ENCODE results near the gene ANAPC2.

Gene ANAPC2

DNA sequence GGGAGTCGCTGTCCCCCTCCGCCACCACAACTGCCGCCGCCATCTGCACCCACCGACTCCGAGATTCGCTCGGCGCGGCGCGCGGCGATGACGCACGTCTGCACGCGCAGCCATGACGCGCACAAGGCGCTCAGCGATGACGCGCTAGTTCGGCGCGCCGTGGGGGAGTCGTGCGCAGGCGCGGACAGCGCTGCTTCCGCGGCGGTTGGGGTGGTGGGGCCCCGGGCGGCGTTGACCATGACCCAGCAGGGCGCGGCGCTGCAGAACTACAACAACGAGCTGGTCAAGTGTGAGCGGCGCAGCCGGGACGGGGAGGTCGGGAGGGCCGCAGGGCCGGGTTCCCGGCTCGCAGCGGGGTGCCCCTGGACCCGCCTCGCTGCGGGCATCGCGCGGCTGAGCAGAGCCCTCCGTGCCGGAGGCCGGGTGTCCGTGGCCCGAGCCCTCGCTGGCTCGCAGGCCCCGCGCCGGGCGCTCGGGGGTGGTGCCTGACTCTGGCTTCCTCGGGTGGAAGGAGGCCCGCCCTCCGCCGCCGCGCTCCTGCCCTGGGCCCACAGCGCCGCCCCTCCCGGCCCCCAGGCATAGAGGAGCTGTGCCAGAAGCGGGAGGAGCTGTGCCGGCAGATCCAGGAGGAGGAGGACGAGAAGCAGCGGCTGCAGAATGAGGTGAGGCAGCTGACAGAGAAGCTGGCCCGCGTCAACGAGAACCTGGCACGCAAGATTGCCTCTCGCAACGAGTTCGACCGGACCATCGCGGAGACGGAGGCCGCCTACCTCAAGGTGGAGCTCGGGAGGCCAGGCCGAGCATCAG lies at the start of gene ANAPC2, which contains the start of gene SSNA1:
ANAPC2 (minus strand) TSS at position 71 of the 807 bp plus-strand sequence; CDS start at position 43, 28 bp downstream.
SSNA1 (plus strand) TSS at position 187 of the 807 bp plus-strand sequence; CDS start at position 238, 51 bp downstream.
- peak; percentile 88 for DNase-seq

GRCh38 chr9:137236936-137237421 lies 48.6 kb upstream of the ANAPC2 start:
- DNase-seq = no peak

- DNase-seq = peak; percentile 75
Measured at GRCh38 chr9:137236238-137236935, 48.0 kb upstream of the ANAPC2 start.

DNA sequence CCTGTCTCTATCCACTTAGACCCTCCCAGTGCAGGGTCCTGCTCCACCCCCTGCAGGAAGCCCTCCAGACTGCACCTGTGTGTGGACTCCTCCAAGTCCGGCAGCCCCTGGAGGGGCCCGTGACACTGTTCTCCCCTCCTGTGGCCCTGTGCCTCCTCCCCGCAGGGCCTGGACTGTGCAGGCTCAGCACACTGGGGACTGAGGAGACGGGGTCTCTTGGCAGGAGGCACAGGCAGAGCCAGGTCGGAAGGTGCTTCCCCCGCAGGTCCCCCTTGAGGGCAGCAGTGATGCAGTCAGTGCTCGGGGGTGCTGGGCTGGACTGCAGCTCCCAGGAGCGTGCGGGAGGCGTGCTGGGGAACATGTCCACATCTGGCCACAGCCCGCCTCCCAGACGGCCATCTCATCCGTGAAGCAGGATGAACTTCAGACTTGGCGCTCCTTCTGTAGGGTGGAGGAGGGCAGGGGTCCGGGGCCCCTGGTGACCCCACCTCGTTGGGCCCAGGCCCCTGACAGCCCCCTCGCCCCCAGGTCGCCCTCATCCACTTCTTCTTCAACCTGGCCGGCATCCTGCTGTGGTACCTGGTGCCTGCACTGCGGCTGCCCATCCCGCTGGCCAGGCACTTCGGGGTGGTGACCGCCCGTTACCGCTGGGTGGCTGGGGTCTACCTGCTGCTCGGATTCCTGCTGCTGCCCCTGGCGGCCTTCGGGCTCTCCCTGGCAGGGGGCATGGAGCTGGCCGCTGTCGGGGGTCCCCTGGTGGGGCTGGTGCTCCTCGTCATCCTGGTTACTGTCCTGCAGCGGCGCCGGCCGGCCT lies 47.3 kb upstream of the ANAPC2 start:
- DNase-seq = no peak

GRCh38 chr9:137234758-137235423 lies 46.5 kb upstream of the ANAPC2 start:
- DNase-seq = no peak

DNA sequence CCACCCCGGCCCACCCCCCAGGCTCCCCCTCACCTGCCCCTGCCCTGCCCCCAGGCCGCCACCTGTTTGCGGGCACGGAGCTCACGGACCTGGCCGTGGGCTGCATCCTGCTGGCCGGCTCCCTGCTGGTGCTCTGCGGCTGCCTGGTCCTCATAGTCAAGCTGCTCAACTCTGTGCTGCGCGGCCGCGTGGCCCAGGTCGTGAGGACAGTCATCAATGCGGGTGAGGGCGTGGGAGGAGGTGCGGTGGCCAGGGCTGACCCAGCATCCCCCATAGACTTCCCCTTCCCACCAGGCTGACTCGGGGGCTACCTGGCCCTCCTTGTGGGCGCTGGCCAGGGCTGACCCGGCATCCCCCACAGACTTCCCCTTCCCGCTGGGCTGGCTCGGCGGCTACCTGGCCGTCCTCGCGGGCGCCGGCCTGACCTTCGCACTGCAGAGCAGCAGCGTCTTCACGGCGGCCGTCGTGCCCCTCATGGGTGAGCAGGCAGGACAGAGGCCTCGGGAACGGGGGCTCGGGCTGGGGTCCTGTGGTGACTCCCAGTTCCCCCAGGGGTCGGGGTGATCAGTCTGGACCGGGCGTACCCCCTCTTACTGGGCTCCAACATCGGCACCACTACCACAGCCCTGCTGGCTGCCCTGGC lies 45.8 kb upstream of the ANAPC2 start:
- DNase-seq = no peak

GRCh38 chr9:137233143-137233980 lies 45.0 kb upstream of the ANAPC2 start:
- DNase-seq = no peak

GRCh38 chr9:137232510-137232909 lies 44.1 kb upstream of the ANAPC2 start:
- DNase-seq = no peak

GRCh38 chr9:137232101-137232500 lies 43.7 kb upstream of the ANAPC2 start:
- no peak for DNase-seq

DNA sequence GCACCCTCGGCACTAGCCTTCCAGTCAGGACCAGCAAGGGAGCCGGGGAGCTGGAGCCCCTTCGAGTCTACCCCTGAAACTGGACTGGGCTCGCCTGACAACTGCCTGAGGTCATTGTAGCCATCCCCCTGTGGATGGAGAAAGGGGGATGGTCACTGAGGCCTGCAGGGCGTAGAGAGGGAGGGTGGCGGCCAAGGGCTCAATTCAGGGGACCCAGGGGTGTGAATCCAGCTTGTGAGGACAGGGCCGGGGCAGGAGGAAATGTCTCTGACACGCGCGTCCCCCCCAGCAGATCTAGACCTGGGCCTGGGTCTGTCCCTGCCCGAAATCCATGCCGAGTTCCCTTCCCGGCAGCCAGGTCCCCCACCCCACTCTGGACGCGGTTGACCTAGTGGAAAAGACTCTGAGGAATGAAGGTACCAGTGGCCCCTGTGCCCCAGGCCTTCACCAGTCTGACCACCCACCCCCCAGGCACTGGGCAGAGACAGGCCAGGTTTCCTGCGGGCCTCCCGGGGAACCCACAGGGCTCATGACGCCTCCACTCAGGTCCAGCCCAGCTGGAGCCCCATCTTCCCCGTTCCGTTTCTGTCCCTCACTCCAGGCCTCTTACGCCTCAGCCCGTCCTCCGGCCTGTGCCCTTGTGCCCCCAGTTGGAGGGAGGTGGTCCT lies 43.1 kb upstream of the ANAPC2 start:
- no peak for DNase-seq

- no peak for DNase-seq
Measured at GRCh38 chr9:137230705-137231371, 42.5 kb upstream of the ANAPC2 start, which contains the start of gene SLC34A3. Gene SLC34A3, plus strand, starts transcription at chr9:137230901. Its CDS starts 802 bp downstream, at chr9:137231703.

DNA sequence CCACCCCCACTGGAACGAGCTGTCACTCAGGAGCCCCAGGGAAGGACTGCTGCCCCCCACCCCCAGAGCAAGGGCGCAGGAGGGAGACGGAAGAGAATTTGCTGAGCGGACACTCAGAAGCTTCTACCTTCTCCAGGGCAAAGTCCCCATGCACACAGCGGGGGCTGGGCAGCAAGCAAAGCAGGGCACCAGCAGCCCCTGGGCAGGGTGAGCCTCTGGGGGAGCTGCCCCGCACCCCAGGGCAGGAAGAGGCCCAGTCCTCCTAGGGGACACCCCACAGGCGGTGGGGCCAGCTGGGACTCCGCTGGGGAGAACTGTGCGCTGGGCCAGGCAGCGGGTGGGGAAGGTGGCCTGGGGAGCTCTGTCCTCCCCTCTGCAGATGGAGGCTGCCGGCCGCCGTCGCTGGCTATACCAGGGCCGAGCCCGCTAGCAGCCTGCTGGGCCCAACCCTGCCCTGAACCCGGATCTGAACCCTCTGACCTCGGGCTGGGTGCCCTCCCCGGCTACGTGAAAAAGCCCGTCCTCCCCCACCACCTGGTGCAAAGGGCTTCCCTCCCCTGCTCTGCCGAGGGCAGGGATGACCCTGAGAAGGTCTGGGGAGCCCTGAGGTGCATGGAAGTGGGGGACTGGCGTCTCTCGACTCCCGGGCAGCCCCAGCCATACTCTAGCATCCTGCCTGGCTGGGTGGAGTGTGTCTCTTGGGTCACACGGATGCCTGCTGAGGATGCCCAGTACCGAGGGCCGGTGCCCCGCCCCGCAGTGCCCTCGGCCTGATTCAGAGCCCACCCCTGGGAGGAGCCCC lies 41.7 kb upstream of the ANAPC2 start:
- no peak for DNase-seq

DNA sequence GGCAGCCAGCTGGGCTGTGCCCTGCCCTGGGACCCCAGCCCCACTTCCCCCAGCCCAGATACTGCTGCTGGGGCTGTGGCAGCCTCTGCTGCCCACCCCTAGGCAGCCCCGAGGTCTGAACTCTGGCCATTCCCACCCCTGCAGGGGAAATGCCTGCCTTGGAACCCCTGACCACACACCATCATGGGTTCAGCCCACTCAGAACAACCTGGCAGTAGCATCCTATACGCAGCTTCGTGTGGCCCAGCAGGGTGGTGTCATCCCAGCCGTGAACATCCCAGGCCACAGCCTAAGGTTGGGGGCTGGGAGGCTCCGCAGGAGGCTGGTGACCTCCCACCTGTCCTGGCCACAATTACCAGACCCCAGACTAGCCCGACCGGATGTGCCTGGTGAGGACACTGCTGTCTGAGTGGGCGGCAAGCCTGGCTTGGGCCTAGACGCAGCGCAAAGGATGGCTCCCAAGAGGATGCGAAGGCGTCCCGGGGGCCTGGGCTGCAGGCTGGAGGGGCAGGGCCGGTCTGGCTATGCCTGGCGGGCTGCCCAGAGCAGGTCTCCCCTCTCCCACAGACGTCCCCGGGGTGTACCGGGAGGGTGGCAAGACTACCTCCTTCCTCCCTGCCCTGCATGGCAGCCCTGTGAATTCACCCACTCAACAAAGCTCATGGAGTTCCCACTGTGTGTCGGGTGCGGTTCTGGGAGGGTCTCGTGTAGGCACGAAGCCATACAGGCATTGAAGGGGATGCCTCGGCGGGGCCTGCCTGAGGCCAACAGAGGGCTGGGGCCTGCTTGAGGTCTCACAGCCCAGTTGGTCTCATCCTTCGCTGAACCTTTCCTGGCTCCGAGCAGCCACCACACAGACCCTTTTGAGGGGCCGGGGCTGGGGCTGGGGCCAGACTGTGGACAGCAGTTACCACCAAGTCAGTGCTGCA lies 40.9 kb upstream of the ANAPC2 start:
- no peak for DNase-seq

DNA sequence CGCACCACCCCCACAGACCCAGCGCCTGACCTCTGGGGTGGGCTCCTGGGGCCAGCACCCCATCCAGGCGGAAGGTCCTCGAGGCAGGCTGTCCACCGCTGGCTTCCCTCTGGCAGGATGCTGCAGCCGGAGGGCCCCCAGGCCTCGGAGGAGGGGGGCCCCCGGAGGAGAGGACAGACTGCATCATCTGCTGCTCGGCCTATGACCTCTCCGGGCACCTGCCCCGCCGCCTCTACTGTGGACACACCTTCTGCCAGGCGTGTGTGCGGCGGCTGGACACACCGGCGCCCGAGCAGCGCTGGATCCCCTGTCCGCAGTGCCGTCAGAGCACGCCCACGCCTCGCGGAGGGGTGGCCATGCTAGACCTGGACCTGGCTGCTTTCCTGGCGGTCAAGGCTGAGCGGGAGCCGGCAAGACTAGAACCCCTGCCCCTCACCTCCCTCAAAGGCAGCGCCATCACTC lies 40.2 kb upstream of the ANAPC2 start:
- no peak for DNase-seq

- no peak for DNase-seq
Measured at GRCh38 chr9:137227853-137228505, 39.6 kb upstream of the ANAPC2 start.

GRCh38 chr9:137227054-137227852 lies 38.9 kb upstream of the ANAPC2 start, which contains the start of gene RNF224:
Gene RNF224, plus strand, starts transcription at chr9:137227502. Its CDS starts 834 bp downstream, at chr9:137228336.
- DNase-seq = peak; percentile 46
